ENCODE results near the gene MSH6. TPM values are rescaled to one million over a fixed set of nuclear protein-coding genes. Genes with fewer than 3 reads are reported as not detected.

MSH6 gene
- 26.4 and 33.0 TPM in 2 replicates for total RNA-seq
- 13.0 TPM for polyA plus RNA-seq (2012)

- DNase-seq (ENCODE audit: low read depth): peak; percentile 89
These were observed at the start of gene MSH6 for GRCh38 chr2:47782671-47783485. MSH6 (plus strand) TSS chr2:47783145; CDS start chr2:47783234, 89 bp downstream.

- no peak for DNase-seq (ENCODE audit: low read depth)
These were observed 47.6 kb upstream of the MSH6 start for GRCh38 chr2:47735136-47735869.

- DNase-seq (ENCODE audit: low read depth): no peak
These were observed 47.0 kb upstream of the MSH6 start for GRCh38 chr2:47735912-47736311.

GRCh38 chr2:47737191-47737975 lies 45.6 kb upstream of the MSH6 start:
- no peak for DNase-seq (ENCODE audit: low read depth)

- no peak for DNase-seq (ENCODE audit: low read depth)
These were observed 44.6 kb upstream of the MSH6 start for GRCh38 chr2:47738331-47738730.

- DNase-seq (ENCODE audit: low read depth): peak; percentile 32
These were observed 41.8 kb upstream of the MSH6 start for GRCh38 chr2:47741101-47741500.

GRCh38 chr2:47741637-47742036 lies 41.3 kb upstream of the MSH6 start:
- no peak for DNase-seq (ENCODE audit: low read depth)

- peak; percentile 13 for DNase-seq (ENCODE audit: low read depth)
These were observed 38.9 kb upstream of the MSH6 start for GRCh38 chr2:47744074-47744473.

- DNase-seq (ENCODE audit: low read depth): no peak
These were observed 35.1 kb upstream of the MSH6 start for GRCh38 chr2:47747878-47748277.

- no peak for DNase-seq (ENCODE audit: low read depth)
These were observed 31.0 kb upstream of the MSH6 start for GRCh38 chr2:47751856-47752414.

GRCh38 chr2:47767497-47767844 lies 15.5 kb upstream of the MSH6 start:
- no peak for DNase-seq (ENCODE audit: low read depth)

GRCh38 chr2:47767880-47768609 lies 14.9 kb upstream of the MSH6 start:
- peak; percentile 66 for DNase-seq (ENCODE audit: low read depth)

- DNase-seq (ENCODE audit: low read depth): no peak
These were observed 13.6 kb upstream of the MSH6 start for GRCh38 chr2:47769318-47769717.

GRCh38 chr2:47771211-47771610 lies 11.7 kb upstream of the MSH6 start:
- DNase-seq (ENCODE audit: low read depth): peak; percentile 71

- no peak for DNase-seq (ENCODE audit: low read depth)
These were observed 10.6 kb upstream of the MSH6 start for GRCh38 chr2:47772343-47772742.

- no peak for DNase-seq (ENCODE audit: low read depth)
These were observed 8.4 kb upstream of the MSH6 start for GRCh38 chr2:47774567-47774966.

GRCh38 chr2:47777277-47777937 lies 5.5 kb upstream of the MSH6 start:
- no peak for DNase-seq (ENCODE audit: low read depth)

- no peak for DNase-seq (ENCODE audit: low read depth)
These were observed 4.1 kb upstream of the MSH6 start for GRCh38 chr2:47778698-47779425.

GRCh38 chr2:47779426-47779790 lies 3.5 kb upstream of the MSH6 start:
- DNase-seq (ENCODE audit: low read depth): no peak

GRCh38 chr2:47782381-47782670 lies 619 bp upstream of the MSH6 start:
- no peak for DNase-seq (ENCODE audit: low read depth)

Measured in myocyte (in vitro differentiated cells).